Measurements from ENCODE around the gene SIRT6. TPM values are rescaled to one million over a fixed set of nuclear protein-coding genes. Genes with fewer than 3 reads are reported as not detected.

SIRT6 gene
- total and polyA plus RNA-seq, 2 donors from 2014 or later: 27.0 to 27.3 TPM

DNA sequence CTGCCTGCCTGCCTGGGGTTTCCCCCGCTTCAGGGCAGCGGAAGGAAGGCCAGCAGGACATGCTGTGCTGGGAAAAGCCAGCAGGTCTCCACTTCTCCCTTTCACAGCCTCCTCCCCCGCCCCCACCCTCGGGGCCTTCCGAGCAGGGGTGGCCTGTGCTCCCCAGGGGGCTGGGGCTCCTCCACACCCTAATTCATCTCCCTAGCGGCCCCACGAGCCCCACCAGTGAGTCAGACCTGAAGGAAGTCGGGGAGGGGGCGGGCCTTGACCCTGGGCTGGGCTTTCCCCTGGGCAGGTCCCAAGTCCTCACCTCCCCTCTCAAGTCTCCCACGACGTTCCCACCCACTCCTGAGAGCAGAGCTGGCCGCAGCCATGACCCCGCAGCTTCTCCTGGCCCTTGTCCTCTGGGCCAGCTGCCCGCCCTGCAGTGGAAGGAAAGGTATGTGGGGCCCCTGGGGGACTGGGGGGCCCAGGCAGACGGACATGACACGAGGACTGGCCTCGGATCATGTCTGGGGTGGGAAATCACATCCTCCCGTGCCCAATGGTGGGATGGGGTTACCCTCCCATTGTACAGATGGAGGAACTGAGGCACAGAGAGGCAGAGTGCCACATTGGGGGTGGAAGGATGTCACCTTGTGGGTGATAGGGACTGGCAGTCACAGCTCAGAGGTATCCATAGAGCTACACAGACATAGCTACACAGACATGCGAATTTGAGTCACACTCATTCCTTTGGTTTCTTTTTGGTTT lies 47.0 kb upstream of the SIRT6 start, which contains the start of gene EBI3:
Gene EBI3, plus strand, starts transcription at position 345 of the 753 bp plus-strand sequence. Its CDS starts 28 bp downstream, at position 373.
- TF ChIP-seq, protein P1, sequence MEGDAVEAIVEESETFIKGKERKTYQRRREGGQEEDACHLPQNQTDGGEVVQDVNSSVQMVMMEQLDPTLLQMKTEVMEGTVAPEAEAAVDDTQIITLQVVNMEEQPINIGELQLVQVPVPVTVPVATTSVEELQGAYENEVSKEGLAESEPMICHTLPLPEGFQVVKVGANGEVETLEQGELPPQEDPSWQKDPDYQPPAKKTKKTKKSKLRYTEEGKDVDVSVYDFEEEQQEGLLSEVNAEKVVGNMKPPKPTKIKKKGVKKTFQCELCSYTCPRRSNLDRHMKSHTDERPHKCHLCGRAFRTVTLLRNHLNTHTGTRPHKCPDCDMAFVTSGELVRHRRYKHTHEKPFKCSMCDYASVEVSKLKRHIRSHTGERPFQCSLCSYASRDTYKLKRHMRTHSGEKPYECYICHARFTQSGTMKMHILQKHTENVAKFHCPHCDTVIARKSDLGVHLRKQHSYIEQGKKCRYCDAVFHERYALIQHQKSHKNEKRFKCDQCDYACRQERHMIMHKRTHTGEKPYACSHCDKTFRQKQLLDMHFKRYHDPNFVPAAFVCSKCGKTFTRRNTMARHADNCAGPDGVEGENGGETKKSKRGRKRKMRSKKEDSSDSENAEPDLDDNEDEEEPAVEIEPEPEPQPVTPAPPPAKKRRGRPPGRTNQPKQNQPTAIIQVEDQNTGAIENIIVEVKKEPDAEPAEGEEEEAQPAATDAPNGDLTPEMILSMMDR (IDR thresholded peaks at IDR 0.05; ENCODE audit: borderline replicate concordance, extremely low read depth, insufficient read depth): no peak
- peaks cover 9% of the 10 kb centered on the region for H3K27me3 ChIP-seq (ENCODE audit: control insufficient read depth, insufficient read depth, low read length)
- FAIRE-seq: no peak
- no peaks in the 10 kb centered on the region for H3K9me3 ChIP-seq (ENCODE audit: control insufficient read depth in 2 of 3, insufficient read depth in 1 of 3, low read length in 3 of 3)
- H3K27ac ChIP-seq (ENCODE audit: low read depth in 2 of 2, low read length in 2 of 2): no peak within 1 kb of the TSS
- H3K36me3 ChIP-seq (ENCODE audit: control insufficient read depth in 2 of 3, insufficient read depth in 3 of 3, low read length in 3 of 3): no peaks in the 10 kb centered on the region
- intact Hi-C loops (cut with DNase I): no loop called here
- DNase-seq: peak in 4 of 5 donors; percentile 24 to 64 (median 32)
- H3K4me3 ChIP-seq (ENCODE audit: low read length in 3 of 3): no peak within 1 kb of the TSS
- no peak within 1 kb of the TSS for H3K9ac ChIP-seq (ENCODE audit: low read length in 3 of 3)
- H3K4me1 ChIP-seq (ENCODE audit: control insufficient read depth in 2 of 3, insufficient read depth in 2 of 3, low read depth in 1 of 3, low read length in 3 of 3): peaks cover 0 to 2% (median 0%) of the 10 kb centered on the region in 3 donors

DNA sequence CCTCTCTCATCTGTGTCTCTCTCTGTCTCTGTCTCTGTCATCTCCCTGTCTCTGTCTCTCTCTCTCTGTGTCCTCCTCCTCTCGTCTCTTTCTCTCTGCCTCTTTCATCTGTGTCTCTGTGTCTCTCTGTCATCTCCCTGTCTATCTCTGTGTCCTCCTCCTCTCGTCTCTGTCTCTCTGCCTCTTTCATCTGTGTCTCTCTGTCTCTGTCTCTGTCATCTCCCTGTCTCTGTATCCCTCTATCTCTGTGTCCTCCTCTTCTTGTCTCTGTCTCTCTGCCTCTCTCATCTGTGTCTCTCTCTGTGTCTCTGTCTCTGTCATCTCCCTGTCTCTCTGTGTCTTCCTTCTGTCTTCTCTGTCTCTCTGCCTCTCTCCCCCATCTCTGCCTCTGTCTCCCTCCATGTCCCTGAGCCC lies 46.4 kb upstream of the SIRT6 start:
- Histone ChIP-seq H3K4me3 (ENCODE audit: low read length in 3 of 3) (no peak overlapping the region), H3K4me1 (ENCODE audit: control insufficient read depth in 2 of 3, insufficient read depth in 2 of 3, low read depth in 1 of 3, low read length in 3 of 3) (peaks cover 0 to 2% (median 0%) of the 10 kb centered on the region in 3 donors), H3K9me3 (ENCODE audit: control insufficient read depth in 2 of 3, insufficient read depth in 1 of 3, low read length in 3 of 3) (no peaks in the 10 kb centered on the region), H3K36me3 (ENCODE audit: control insufficient read depth in 2 of 3, insufficient read depth in 3 of 3, low read length in 3 of 3) (no peaks in the 10 kb centered on the region), H3K27me3 (ENCODE audit: control insufficient read depth, insufficient read depth, low read length) (peaks cover 9% of the 10 kb centered on the region), H3K27ac (ENCODE audit: low read depth in 2 of 2, low read length in 2 of 2) (no peak overlapping the region), H3K9ac (ENCODE audit: low read length in 3 of 3) (no peak overlapping the region)
- FAIRE-seq (no peak), DNase-seq (no peak)
- TF ChIP-seq, protein P1 (IDR thresholded peaks at IDR 0.05; ENCODE audit: borderline replicate concordance, extremely low read depth, insufficient read depth): no peak
- intact Hi-C loops (cut with DNase I): no loop called here

DNA sequence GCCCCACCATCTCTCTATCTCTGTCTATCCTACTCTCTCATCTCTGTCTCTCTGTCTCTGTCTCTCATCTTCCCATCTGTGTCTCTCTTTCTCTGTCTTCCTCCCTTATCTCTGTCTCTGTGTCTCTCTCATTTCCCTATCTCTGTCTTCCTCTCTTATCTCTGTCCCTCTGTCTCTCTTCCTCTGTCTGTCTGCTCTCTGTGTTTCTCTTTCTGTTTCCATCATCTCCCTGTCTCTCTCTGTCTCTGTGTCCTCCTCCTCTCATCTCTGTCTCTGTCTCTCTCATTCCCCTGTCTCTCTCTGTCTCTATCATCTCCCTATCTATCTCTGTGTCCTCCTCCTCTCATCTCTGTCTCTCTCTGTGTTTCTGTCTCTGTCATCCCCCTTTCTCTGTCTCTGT lies 45.4 kb upstream of the SIRT6 start:
- Histone ChIP-seq H3K27ac (ENCODE audit: low read depth in 2 of 2, low read length in 2 of 2) (no peak overlapping the region), H3K27me3 (ENCODE audit: control insufficient read depth, insufficient read depth, low read length) (peaks cover 9% of the 10 kb centered on the region), H3K36me3 (ENCODE audit: control insufficient read depth in 2 of 3, insufficient read depth in 3 of 3, low read length in 3 of 3) (no peaks in the 10 kb centered on the region), H3K4me3 (ENCODE audit: low read length in 3 of 3) (no peak overlapping the region), H3K4me1 (ENCODE audit: control insufficient read depth in 2 of 3, insufficient read depth in 2 of 3, low read depth in 1 of 3, low read length in 3 of 3) (peaks cover 0 to 2% (median 0%) of the 10 kb centered on the region in 3 donors), H3K9ac (ENCODE audit: low read length in 3 of 3) (no peak overlapping the region), H3K9me3 (ENCODE audit: control insufficient read depth in 2 of 3, insufficient read depth in 1 of 3, low read length in 3 of 3) (no peaks in the 10 kb centered on the region)
- intact Hi-C loops (cut with DNase I): no loop called here
- TF ChIP-seq, protein P1 (IDR thresholded peaks at IDR 0.05; ENCODE audit: borderline replicate concordance, extremely low read depth, insufficient read depth): no peak
- DNase-seq: no peak
- no peak for FAIRE-seq
